WTC11 (cell line): Measurements from ENCODE around the gene SLC8A3. TPM values are rescaled to one million over a fixed set of nuclear protein-coding genes. Genes with fewer than 3 reads are reported as not detected.

Source experiments
- ATAC-seq: fragments of 200-7000 bp; cut with Tn5 transposase; 2 replicates; pipeline ENCODE4 v1.10.0; 2021; ENCODE audit warnings: mild to moderate bottlenecking, moderate library complexity
- CTCF ChIA-PET: fragments of 300-600 bp; sonication (Branson Sonifier 250); formaldehyde crosslinking; loops from one replicate; lab custom pipeline; 2021; ENCODE audit warnings: antibody characterized with exemption; lab: Charles Lee
- POLR2A ChIA-PET: fragments of 350-600 bp; sonication (Branson Sonifier 250); formaldehyde crosslinking; loops from one replicate; lab custom pipeline; 2021; ENCODE audit warnings: antibody characterized with exemption; lab: Charles Lee
- DNase-seq: peaks from one replicate; pipeline ENCODE4 v3.0.0; 2021; ENCODE audit warnings: low spot score
- H3K27ac Mint-ChIP-seq: 2 replicates; pipeline ENCODE4 v1.8.0; 2021; ENCODE audit warnings: mixed read lengths
- H3K27me3 Mint-ChIP-seq: 2 replicates; pipeline ENCODE4 v1.8.0; 2021; ENCODE audit warnings: low read depth, mild to moderate bottlenecking, moderate library complexity, mixed read lengths
- H3K36me3 Mint-ChIP-seq: 2 replicates; pipeline ENCODE4 v1.8.0; 2021; ENCODE audit warnings: mixed read lengths
- H3K4me1 Mint-ChIP-seq: 2 replicates; pipeline ENCODE4 v1.8.0; 2022; ENCODE audit warnings: mixed read lengths
- H3K4me3 Mint-ChIP-seq: 2 replicates; pipeline ENCODE4 v1.8.0; 2021; ENCODE audit warnings: mild to moderate bottlenecking, moderate library complexity, mixed read lengths
- H3K9me3 Mint-ChIP-seq: 2 replicates; pipeline ENCODE4 v1.8.0; 2021; ENCODE audit warnings: mixed read lengths
- ARID4B ChIP-seq: sonication (generic); formaldehyde crosslinking; IDR thresholded peaks from 2 replicates; pipeline ENCODE4 v1.8.0; 2023; ENCODE audit warnings: missing genetic modification reagents, mild to moderate bottlenecking, borderline replicate concordance
- CTCF ChIP-seq: fragments of 200-600 bp; IDR thresholded peaks from 2 replicates; pipeline ENCODE4 v1.8.0; 2022; ENCODE audit warnings: antibody characterized with exemption
- E2F1 ChIP-seq: sonication (generic); formaldehyde crosslinking; IDR thresholded peaks from 2 replicates; pipeline ENCODE4 v1.8.0; 2022; ENCODE audit warnings: mild to moderate bottlenecking, missing genetic modification reagents
- E2F4 ChIP-seq: sonication (generic); formaldehyde crosslinking; IDR thresholded peaks from 2 replicates; pipeline ENCODE4 v1.8.1; 2022; ENCODE audit warnings: low read depth, mild to moderate bottlenecking, moderate library complexity, missing genetic modification reagents, borderline replicate concordance
- FOXP4 ChIP-seq: sonication (generic); formaldehyde crosslinking; IDR thresholded peaks from 2 replicates; pipeline ENCODE4 v1.8.0; 2022; ENCODE audit warnings: mild to moderate bottlenecking, missing genetic modification reagents
- GABPB1 ChIP-seq: sonication (generic); formaldehyde crosslinking; IDR thresholded peaks from 2 replicates; pipeline ENCODE4 v1.8.1; 2023; ENCODE audit warnings: mild to moderate bottlenecking, missing genetic modification reagents
- HMGA2 ChIP-seq: fragments of 250-450 bp; sonication (Bioruptor Pico); IDR thresholded peaks from 2 replicates; pipeline ENCODE4 v1.4.0; 2021; ENCODE audit warnings: mild to moderate bottlenecking, moderate library complexity
- KAT7 ChIP-seq: sonication (generic); formaldehyde crosslinking; IDR thresholded peaks from 2 replicates; pipeline ENCODE4 v1.8.1; 2023; ENCODE audit warnings: missing genetic modification reagents, mild to moderate bottlenecking, borderline replicate concordance
- MLX ChIP-seq: sonication (generic); formaldehyde crosslinking; IDR thresholded peaks from 2 replicates; pipeline ENCODE4 v1.8.1; 2023; ENCODE audit warnings: mild to moderate bottlenecking, missing genetic modification reagents, moderate library complexity
- NFATC4 ChIP-seq: fragments of 250-450 bp; sonication (Bioruptor Pico); IDR thresholded peaks from 2 replicates; pipeline ENCODE4 v1.9.0; 2021; ENCODE audit warnings: mild to moderate bottlenecking
- NR2C2 ChIP-seq: sonication (generic); formaldehyde crosslinking; IDR thresholded peaks from 2 replicates; pipeline ENCODE4 v1.8.0; 2022; ENCODE audit warnings: mild to moderate bottlenecking, missing genetic modification reagents
- OVOL2 ChIP-seq: fragments of 250-450 bp; sonication (Bioruptor Pico); IDR thresholded peaks from 2 replicates; pipeline ENCODE4 v1.9.0; 2021; ENCODE audit warnings: mild to moderate bottlenecking, borderline replicate concordance
- SMAD3 ChIP-seq: sonication (generic); formaldehyde crosslinking; IDR thresholded peaks from 2 replicates; pipeline ENCODE4 v1.8.0; 2022; ENCODE audit warnings: missing genetic modification reagents, mild to moderate bottlenecking, borderline replicate concordance
- TEAD4 ChIP-seq: sonication (generic); formaldehyde crosslinking; IDR thresholded peaks from 2 replicates; pipeline ENCODE4 v1.8.0; 2022; ENCODE audit warnings: mild to moderate bottlenecking, missing genetic modification reagents
- ZNF219 ChIP-seq: sonication (generic); formaldehyde crosslinking; IDR thresholded peaks from 2 replicates; pipeline ENCODE4 v1.8.0; 2023; ENCODE audit warnings: missing genetic modification reagents, mild to moderate bottlenecking, borderline replicate concordance
- total RNA-seq: library from RNA; stranded (reverse); gene quantifications from 3 replicates; pipeline ENCODE4 v1.2.3, GENCODE V29; 2021

Gene SLC8A3
- total RNA-seq, 1 experiment from 2014 or later = 0.63 TPM

- no peak for TF ChIP-seq ARID4B (CRISPR knock-in tag)
- TF ChIP-seq NR2C2 (CRISPR knock-in tag) = no peak
- TF ChIP-seq GABPB1 = no peak
- no peak for TF ChIP-seq TEAD4 (CRISPR knock-in tag)
These were observed 138.6 kb downstream of the SLC8A3 start (continued) for GRCh38 chr14:70050136-70050535.

GRCh38 chr14:70049605-70050004, 139.1 kb downstream of the SLC8A3 start:
- ChIA-PET CTCF (no interaction called here), POLR2A (no interaction called here)
- no peak overlapping the region for H3K27ac Mint-ChIP-seq
- H3K36me3 Mint-ChIP-seq = no peaks in the 10 kb centered on the region
- H3K27me3 Mint-ChIP-seq = peaks cover 8% of the 10 kb centered on the region
- no peak overlapping the region for H3K4me3 Mint-ChIP-seq
- DNase-seq (no peak), ATAC-seq (no peak)
- TF ChIP-seq E2F4 (CRISPR knock-in tag) (no peak), HMGA2 (CRISPR knock-in tag) (no peak), NFATC4 (CRISPR knock-in tag) (no peak), CTCF (no peak), ZNF219 (CRISPR knock-in tag) (no peak), KAT7 (CRISPR knock-in tag) (no peak), OVOL2 (no peak), SMAD3 (no peak), MLX (CRISPR knock-in tag) (no peak), E2F1 (CRISPR knock-in tag) (no peak), FOXP4 (CRISPR knock-in tag) (no peak)
- H3K9me3 Mint-ChIP-seq = no peaks in the 10 kb centered on the region
- peaks cover 8% of the 10 kb centered on the region for H3K4me1 Mint-ChIP-seq
